ENCODE data around the gene XRCC4.

DNA sequence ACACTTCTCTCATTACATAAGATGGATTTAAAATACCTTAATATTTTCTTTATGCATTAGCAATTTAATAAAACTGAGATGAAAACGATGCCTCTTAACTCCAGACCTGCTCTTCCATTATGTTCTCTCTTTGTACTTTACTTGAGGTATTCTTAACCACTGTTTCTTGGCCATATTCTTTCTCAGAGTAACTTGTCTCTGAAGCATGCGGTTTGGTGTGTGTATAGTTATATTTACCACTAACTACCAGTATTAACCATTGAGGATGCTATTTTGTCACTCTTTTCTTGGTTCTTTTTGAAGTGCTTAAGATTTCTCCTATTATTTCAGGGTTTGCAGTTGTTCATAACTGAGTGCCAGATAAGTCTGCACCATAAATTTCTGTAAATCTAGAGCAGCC, 18.0 kb upstream of the XRCC4 start:
- TF ChIP-seq, protein P1, sequence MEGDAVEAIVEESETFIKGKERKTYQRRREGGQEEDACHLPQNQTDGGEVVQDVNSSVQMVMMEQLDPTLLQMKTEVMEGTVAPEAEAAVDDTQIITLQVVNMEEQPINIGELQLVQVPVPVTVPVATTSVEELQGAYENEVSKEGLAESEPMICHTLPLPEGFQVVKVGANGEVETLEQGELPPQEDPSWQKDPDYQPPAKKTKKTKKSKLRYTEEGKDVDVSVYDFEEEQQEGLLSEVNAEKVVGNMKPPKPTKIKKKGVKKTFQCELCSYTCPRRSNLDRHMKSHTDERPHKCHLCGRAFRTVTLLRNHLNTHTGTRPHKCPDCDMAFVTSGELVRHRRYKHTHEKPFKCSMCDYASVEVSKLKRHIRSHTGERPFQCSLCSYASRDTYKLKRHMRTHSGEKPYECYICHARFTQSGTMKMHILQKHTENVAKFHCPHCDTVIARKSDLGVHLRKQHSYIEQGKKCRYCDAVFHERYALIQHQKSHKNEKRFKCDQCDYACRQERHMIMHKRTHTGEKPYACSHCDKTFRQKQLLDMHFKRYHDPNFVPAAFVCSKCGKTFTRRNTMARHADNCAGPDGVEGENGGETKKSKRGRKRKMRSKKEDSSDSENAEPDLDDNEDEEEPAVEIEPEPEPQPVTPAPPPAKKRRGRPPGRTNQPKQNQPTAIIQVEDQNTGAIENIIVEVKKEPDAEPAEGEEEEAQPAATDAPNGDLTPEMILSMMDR (IDR thresholded peaks at IDR 0.05) = no peak
- TF ChIP-seq POLR2A (IDR thresholded peaks at IDR 0.05) (no peak), EP300 (IDR thresholded peaks at IDR 0.05) (no peak), POLR2AphosphoS5 (IDR thresholded peaks at IDR 0.05) (no peak)

Data from sigmoid colon (tissue), 4 donors.